Fibroblast of skin of right biceps (primary cell): ENCODE results near the gene ARL15.
"Not testable (repeated sequence)": the region's sequence is repeated elsewhere in the genome, so short reads cannot be mapped to it uniquely, and the experiment has no call there.

ENCODE experiments used
- DNase-seq: peaks from one replicate; pipeline ENCODE4 v3.0.0-alpha.2; 2013

ARL15 gene

DNA sequence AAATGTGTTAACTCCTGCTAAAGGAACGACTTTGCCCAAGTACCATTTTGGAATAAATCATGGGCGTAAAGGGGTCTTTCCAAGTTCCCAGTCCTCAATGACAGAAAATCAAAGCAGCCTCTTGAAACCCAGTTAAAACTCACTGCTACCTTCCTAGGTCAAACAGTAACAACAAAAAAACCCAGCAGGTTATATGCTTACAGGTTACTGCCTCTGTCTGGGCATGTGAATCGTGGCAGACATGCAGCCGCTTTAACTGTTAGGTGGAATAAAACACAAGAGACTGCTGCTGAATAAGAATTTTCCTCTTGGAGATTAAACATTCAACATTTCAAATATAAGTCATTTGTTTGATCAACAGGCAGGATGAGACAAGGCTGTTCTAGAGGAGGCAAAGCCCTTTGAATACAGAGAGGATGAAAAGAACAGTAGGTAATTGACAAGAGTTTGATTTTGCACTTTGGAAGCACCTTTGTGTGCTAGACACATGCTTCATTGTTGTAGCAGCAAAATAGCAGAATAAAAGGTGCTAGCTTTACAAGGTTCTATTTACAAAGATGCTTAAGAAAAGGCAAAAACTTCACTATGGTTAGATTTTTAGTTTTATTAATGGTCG is 430.6 kb downstream of the ARL15 start:
- DNase-seq, result no peak

DNA sequence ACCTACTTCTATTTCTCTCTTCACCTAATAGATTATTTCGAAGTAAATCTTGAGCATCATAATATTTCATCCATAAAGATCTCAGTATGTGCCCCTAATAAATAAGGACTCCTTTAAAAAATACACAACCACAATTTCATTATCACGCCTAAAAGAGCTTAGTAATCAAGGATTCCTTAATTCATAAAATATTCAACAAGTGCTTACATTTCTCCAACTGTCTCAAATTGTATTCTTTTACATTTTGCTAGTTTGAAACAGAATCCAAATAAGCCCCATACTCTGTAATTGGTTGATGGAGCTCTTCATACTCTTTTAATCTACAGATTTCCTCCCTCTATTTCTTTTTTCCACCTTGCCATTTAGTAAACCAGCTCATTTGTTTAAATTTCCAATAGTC is 432.4 kb downstream of the ARL15 start:
- DNase-seq, result no peak

DNA sequence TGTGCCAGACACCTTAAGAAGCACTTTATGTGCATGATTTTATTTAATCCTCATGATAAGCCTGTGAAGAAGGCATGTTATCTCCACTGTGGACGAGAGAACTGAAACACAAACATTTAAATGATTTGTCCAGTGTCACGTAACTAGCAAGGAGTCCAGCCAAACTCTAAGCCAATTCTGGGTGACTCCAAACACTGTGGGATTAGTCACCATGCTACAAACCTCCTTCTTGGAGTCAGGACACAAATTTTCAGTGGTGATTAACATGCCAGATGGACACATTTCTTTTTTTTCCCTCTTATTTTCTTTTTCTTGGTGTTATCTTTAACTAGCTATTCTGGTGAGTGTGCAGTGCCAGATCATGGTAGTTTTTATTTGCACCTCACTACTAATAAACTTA is 433.1 kb downstream of the ARL15 start:
- peak; percentile 73 for DNase-seq

DNA sequence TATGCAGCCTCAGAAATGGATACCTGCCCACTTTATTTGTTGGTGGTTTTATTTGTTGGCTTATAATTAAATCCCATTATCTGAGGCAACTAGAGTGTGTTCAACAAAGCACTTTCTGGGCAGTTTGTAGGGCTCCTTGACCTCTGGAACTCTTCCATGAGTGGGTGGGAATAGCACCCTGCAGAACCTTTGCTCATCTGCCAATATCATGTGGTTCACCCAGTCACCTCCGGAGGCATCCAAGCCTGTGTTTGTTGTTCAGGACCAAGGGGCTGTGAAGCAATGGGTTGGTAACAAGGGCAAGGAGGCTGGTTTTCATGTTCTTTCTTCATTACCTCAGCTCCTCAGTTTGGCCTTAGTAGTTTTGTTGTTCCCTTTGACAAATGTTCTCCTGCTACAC is 436.0 kb downstream of the ARL15 start:
- DNase-seq, result peak; percentile 9

DNA sequence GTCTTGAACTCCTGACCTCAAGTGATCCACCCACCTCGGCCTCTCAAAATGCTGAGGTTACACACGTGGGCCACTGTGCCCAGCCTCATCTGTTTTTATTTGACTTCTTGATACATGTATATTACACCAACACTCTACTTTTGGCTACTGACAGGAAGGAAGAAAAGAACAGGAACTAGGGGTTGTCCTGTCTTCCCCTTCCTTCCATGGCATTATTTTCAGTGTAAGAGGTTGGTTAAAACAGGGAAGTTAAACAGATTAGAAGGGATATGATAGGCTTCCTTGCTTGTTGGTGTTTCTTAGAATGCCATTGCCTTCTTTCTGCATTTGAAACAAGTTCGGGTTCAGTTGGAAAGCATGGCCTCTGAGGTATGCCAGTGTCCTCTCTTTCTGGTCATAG is 437.1 kb downstream of the ARL15 start:
- DNase-seq, result no peak

- no peak for DNase-seq
Measured at GRCh38 chr5:53871775-53872174, 438.6 kb downstream of the ARL15 start.

- no peak for DNase-seq
Measured at GRCh38 chr5:53871050-53871449, 439.3 kb downstream of the ARL15 start.

DNA sequence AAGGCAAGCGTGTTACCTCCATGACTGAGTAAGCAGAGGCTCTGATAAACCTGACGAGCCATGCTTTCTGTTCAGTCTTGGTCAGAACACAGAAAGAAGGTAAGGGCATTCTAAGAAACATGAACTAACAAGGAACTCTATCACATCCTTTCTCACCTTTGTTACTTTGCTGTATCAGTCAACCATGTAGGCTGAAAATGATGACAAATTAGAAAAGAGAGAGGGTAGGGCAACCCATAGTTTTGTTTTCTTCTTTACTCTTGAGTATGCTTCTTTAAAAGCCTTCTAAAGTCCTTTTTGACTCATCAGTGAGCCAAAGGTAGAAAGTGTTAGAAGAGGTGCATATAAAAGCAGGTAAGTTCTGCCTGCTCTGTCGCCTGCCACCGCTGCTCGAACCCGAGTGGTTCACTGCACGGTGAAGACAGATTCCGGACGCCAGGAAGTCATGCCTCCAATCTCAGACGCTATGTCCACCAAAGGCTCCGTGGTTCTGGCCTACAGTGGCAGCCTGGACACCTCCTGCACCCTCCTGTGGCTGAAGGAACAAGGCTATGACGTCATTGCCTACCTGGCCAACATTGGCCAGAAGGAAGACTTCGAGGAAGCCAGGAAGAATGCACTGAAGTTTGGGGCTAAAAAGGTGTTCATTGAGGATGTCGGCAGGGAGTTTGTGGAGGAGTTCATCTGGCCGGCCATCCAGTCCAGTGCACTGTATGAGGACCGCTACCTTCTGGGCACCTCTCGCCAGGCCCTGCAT is 451.5 kb downstream of the ARL15 start:
- no peak for DNase-seq

DNA sequence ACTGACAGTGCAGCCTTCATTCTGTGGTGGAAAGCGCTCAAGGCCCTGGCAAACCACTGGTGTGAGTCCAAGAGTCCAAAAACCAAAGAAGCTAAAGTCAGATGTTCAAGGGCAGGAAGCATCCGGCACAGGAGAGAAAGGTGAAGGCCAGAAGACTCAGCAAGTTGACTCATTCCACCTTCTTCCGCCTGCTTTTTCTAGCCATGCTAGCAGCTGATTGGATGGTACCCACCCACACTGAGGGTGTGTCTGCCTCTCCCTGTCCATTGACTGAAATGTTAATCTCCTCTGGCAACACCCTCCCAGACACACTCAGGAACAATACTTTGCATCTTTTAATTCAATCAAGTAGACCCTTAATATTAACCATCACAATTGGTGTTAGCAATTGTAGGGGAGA is 453.9 kb downstream of the ARL15 start:
- no peak for DNase-seq

GRCh38 chr5:53836851-53837430 is 473.4 kb downstream of the ARL15 start:
- DNase-seq, result not testable (repeated sequence)

DNA sequence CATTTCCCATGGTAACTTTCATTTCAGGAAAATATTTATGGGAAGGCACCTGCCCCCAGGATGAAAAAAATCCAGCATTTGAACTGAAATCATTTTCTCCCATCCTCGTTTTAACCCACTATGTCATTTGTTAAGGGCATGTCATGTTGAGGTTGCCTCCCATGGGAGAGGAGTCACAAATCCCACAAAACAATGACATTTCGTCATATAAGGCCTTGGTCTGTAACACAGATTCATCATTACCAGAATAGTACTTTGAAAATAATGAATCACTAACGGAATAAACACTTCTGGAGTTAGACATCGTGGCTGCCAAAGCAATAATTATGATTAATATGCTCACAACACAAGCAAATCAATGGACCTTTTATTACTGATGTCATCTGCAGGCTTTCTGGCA is 475.9 kb downstream of the ARL15 start:
- DNase-seq, result peak; percentile 15
